ENCODE results near the gene ARID3A. TPM values are rescaled to one million over a fixed set of nuclear protein-coding genes. Genes with fewer than 3 reads are reported as not detected.
A peak's percentile ranks its signal among the peaks of the same experiment; 100 is the strongest.

The ARID3A gene
- total and polyA plus RNA-seq, 2 of the 13 experiments (the other 11 are each of a cell fraction or from before 2014, with no cell fraction given) = 71.3 to 77.9 TPM

- TF ChIP-seq, protein P1, sequence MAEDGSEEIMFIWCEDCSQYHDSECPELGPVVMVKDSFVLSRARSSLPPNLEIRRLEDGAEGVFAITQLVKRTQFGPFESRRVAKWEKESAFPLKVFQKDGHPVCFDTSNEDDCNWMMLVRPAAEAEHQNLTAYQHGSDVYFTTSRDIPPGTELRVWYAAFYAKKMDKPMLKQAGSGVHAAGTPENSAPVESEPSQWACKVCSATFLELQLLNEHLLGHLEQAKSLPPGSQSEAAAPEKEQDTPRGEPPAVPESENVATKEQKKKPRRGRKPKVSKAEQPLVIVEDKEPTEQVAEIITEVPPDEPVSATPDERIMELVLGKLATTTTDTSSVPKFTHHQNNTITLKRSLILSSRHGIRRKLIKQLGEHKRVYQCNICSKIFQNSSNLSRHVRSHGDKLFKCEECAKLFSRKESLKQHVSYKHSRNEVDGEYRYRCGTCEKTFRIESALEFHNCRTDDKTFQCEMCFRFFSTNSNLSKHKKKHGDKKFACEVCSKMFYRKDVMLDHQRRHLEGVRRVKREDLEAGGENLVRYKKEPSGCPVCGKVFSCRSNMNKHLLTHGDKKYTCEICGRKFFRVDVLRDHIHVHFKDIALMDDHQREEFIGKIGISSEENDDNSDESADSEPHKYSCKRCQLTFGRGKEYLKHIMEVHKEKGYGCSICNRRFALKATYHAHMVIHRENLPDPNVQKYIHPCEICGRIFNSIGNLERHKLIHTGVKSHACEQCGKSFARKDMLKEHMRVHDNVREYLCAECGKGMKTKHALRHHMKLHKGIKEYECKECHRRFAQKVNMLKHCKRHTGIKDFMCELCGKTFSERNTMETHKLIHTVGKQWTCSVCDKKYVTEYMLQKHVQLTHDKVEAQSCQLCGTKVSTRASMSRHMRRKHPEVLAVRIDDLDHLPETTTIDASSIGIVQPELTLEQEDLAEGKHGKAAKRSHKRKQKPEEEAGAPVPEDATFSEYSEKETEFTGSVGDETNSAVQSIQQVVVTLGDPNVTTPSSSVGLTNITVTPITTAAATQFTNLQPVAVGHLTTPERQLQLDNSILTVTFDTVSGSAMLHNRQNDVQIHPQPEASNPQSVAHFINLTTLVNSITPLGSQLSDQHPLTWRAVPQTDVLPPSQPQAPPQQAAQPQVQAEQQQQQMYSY (CRISPR knock-in tag; IDR thresholded peaks at IDR 0.05) = no peak
- TF ChIP-seq, protein P2, sequence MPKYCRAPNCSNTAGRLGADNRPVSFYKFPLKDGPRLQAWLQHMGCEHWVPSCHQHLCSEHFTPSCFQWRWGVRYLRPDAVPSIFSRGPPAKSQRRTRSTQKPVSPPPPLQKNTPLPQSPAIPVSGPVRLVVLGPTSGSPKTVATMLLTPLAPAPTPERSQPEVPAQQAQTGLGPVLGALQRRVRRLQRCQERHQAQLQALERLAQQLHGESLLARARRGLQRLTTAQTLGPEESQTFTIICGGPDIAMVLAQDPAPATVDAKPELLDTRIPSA (CRISPR knock-in tag; IDR thresholded peaks at IDR 0.05; ENCODE audit: borderline replicate concordance) = no peak
- TF ChIP-seq ZNF761 (CRISPR knock-in tag; conservative IDR thresholded peaks at IDR 0.05) = peak; percentile 17; the same call in 1 of the 2 replicates
- no peak for TF ChIP-seq ZNF75D (CRISPR knock-in tag; IDR thresholded peaks at IDR 0.05; ENCODE audit: borderline replicate concordance)
- peak; percentile 87; the same call in 1 of the 3 replicates for TF ChIP-seq MXI1 (IDR thresholded peaks at IDR 0.05; ENCODE audit: borderline replicate concordance, low read depth, low read length)
- no peak for TF ChIP-seq RNF219 (CRISPR knock-in tag; IDR thresholded peaks at IDR 0.05)
- TF ChIP-seq, protein P3, sequence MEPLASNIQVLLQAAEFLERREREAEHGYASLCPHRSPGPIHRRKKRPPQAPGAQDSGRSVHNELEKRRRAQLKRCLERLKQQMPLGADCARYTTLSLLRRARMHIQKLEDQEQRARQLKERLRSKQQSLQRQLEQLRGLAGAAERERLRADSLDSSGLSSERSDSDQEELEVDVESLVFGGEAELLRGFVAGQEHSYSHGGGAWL (CRISPR knock-in tag; IDR thresholded peaks at IDR 0.05) = peak; percentile 66; the same call in 1 of the 2 replicates
- peak; percentile 48; the same call in 1 of the 2 replicates for TF ChIP-seq HDAC1 (CRISPR knock-in tag; IDR thresholded peaks at IDR 0.05)
- TF ChIP-seq, protein P4, sequence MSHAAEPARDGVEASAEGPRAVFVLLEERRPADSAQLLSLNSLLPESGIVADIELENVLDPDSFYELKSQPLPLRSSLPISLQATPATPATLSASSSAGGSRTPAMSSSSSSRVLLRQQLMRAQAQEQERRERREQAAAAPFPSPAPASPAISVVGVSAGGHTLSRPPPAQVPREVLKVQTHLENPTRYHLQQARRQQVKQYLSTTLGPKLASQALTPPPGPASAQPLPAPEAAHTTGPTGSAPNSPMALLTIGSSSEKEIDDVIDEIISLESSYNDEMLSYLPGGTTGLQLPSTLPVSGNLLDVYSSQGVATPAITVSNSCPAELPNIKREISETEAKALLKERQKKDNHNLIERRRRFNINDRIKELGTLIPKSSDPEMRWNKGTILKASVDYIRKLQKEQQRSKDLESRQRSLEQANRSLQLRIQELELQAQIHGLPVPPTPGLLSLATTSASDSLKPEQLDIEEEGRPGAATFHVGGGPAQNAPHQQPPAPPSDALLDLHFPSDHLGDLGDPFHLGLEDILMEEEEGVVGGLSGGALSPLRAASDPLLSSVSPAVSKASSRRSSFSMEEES (CRISPR knock-in tag; IDR thresholded peaks at IDR 0.05) = no peak
- TF ChIP-seq KDM2A (CRISPR knock-in tag; IDR thresholded peaks at IDR 0.05; ENCODE audit: borderline replicate concordance, low read depth) = peak; percentile 85
- TF ChIP-seq ETV5 (CRISPR knock-in tag; IDR thresholded peaks at IDR 0.05; ENCODE audit: borderline replicate concordance) = peak; percentile 16; the same call in 1 of the 2 replicates
- TF ChIP-seq, protein P5, sequence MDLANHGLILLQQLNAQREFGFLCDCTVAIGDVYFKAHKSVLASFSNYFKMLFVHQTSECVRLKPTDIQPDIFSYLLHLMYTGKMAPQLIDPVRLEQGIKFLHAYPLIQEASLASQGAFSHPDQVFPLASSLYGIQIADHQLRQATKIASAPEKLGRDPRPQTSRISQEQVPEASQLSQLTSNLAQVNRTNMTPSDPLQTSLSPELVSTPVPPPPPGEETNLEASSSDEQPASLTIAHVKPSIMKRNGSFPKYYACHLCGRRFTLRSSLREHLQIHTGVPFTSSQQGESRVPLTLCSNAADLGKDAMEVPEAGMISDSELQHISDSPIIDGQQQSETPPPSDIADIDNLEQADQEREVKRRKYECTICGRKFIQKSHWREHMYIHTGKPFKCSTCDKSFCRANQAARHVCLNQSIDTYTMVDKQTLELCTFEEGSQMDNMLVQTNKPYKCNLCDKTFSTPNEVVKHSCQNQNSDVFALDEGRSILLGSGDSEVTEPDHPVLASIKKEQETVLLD (CRISPR knock-in tag; IDR thresholded peaks at IDR 0.05; ENCODE audit: low read depth) = peak; percentile 50; the same call in 1 of the 2 replicates
- TF ChIP-seq, protein P6, sequence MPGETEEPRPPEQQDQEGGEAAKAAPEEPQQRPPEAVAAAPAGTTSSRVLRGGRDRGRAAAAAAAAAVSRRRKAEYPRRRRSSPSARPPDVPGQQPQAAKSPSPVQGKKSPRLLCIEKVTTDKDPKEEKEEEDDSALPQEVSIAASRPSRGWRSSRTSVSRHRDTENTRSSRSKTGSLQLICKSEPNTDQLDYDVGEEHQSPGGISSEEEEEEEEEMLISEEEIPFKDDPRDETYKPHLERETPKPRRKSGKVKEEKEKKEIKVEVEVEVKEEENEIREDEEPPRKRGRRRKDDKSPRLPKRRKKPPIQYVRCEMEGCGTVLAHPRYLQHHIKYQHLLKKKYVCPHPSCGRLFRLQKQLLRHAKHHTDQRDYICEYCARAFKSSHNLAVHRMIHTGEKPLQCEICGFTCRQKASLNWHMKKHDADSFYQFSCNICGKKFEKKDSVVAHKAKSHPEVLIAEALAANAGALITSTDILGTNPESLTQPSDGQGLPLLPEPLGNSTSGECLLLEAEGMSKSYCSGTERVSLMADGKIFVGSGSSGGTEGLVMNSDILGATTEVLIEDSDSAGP (CRISPR knock-in tag; IDR thresholded peaks at IDR 0.05; ENCODE audit: borderline replicate concordance) = peak; percentile 69; the same call in 1 of the 2 replicates
- TF ChIP-seq GABPB1 (CRISPR knock-in tag; IDR thresholded peaks at IDR 0.05) = peak; percentile 88
- no peak; the same call in none of the 2 replicates for TF ChIP-seq POLR2AphosphoS5 (IDR thresholded peaks at IDR 0.05; ENCODE audit: low read depth, low read length)
- no peak for TF ChIP-seq CREM (IDR thresholded peaks at IDR 0.05)
- TF ChIP-seq CREM (CRISPR knock-in tag; IDR thresholded peaks at IDR 0.05) = no peak
These were observed 95.1 kb downstream of the ARID3A start, which contains the start of gene TMEM259 (continued) for GRCh38 chr19:1020868-1021425.

Data from HepG2 (cell line).